ENCODE results near the gene GNPDA2. TPM values are rescaled to one million over a fixed set of nuclear protein-coding genes. Genes with fewer than 3 reads are reported as not detected.

GNPDA2 gene
- total RNA-seq, 4 donors from 2014 or later = 19.3 to 45.5 (median 31.7) TPM

DNA sequence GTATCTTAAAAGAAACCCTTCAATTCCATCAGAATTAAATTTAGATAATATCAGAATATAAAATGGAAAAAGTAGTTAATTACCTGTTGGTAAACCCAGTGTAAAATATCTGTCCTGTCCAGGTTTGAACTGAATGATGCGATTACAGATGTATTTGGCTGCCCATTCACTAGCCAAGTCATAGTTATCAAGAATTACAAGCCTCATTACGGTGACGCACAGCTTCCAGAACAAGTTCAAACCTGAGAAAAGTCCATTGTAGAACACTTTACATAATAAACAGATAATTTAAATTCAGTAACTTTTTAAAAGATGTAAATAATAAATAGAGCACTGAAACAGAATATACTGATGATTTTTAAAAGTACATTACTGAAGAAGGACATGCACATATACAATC, 4.4 kb downstream of the GNPDA2 start:
- no peak for ATAC-seq
- 95 to 96% methylated on average over 3 of the region's 3 CpGs for WGBS, 2 donors (ENCODE audit: low coverage in 1 of 2)

DNA sequence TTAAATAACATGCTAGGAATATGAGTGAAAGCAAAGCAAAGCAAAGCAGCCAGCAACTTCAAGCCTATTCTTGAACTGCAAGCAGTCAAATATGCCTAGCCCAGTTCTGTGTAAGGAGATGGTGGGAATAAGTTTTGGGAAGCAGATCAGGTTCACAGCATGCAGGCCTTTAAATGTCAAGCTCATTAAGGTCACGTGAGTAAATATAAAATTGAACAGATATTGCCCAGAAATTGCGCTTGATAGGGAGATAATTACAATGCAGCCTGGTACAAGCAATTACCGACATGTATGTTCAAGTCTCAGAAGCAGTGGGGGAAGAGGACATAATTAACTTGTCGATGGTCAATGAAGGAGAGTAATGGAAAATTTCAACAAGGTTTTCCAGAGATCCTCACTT, 6.0 kb downstream of the GNPDA2 start:
- no peaks in the 10 kb centered on the region for H3K27me3 ChIP-seq
- WGBS, 2 donors (ENCODE audit: low coverage in 1 of 2) = 82 to 91% methylated on average over 4 of the region's 4 CpGs
- TF ChIP-seq EP300 (IDR thresholded peaks at IDR 0.05) (no peak), POLR2A (IDR thresholded peaks at IDR 0.05) (no peak), POLR2AphosphoS5 (IDR thresholded peaks at IDR 0.05) (no peak)
- TF ChIP-seq, protein P1, sequence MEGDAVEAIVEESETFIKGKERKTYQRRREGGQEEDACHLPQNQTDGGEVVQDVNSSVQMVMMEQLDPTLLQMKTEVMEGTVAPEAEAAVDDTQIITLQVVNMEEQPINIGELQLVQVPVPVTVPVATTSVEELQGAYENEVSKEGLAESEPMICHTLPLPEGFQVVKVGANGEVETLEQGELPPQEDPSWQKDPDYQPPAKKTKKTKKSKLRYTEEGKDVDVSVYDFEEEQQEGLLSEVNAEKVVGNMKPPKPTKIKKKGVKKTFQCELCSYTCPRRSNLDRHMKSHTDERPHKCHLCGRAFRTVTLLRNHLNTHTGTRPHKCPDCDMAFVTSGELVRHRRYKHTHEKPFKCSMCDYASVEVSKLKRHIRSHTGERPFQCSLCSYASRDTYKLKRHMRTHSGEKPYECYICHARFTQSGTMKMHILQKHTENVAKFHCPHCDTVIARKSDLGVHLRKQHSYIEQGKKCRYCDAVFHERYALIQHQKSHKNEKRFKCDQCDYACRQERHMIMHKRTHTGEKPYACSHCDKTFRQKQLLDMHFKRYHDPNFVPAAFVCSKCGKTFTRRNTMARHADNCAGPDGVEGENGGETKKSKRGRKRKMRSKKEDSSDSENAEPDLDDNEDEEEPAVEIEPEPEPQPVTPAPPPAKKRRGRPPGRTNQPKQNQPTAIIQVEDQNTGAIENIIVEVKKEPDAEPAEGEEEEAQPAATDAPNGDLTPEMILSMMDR (IDR thresholded peaks at IDR 0.05) = no peak
- no peaks in the 10 kb centered on the region for H3K9me3 ChIP-seq
- H3K4me3 ChIP-seq = no peak overlapping the region
- H3K4me1 ChIP-seq = peaks cover 0 to 45% (median 6%) of the 10 kb centered on the region in 3 donors
- no peak overlapping the region for H3K27ac ChIP-seq
- H3K36me3 ChIP-seq = no peaks in the 10 kb centered on the region
- ATAC-seq = no peak

More for the DNA sequence above, 4.4 kb downstream of the GNPDA2 start:
- TF ChIP-seq POLR2A (IDR thresholded peaks at IDR 0.05) (no peak), EP300 (IDR thresholded peaks at IDR 0.05) (no peak)
- TF ChIP-seq, protein P1 (IDR thresholded peaks at IDR 0.05) = no peak
- H3K9me3 ChIP-seq = no peaks in the 10 kb centered on the region
- H3K4me1 ChIP-seq = peaks cover 0 to 51% (median 6%) of the 10 kb centered on the region in 3 donors
- H3K27ac ChIP-seq = no peak overlapping the region
- no peaks in the 10 kb centered on the region for H3K27me3 ChIP-seq
- H3K4me3 ChIP-seq = no peak overlapping the region
- H3K36me3 ChIP-seq = no peaks in the 10 kb centered on the region

DNA sequence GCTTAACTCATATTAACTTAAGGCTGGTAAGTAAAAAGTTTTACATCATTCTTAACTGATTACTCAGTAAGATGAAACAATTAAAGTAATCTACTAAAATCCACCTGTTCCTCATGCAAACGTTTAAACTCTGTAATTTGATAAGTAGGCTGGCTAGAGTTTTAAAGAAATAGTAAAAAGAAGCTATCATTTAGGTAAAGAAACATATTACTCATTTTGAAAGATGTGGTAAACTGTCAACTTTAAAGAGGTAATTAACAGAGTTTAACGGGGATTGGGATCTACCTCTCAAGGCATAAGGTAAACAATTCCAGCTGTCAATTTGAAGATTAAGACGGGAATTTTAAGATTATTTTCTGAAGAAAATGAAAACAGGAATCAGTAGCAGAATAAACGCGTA, 9.8 kb downstream of the GNPDA2 start:
- peaks cover 0 to 26% (median 6%) of the 10 kb centered on the region in 3 donors for H3K4me1 ChIP-seq
- no peak overlapping the region for H3K4me3 ChIP-seq
- 57 to 61% methylated on average over 5 of the region's 5 CpGs for WGBS, 2 donors (ENCODE audit: low coverage in 1 of 2)
- TF ChIP-seq POLR2A (IDR thresholded peaks at IDR 0.05) (no peak), POLR2AphosphoS5 (IDR thresholded peaks at IDR 0.05) (no peak), EP300 (IDR thresholded peaks at IDR 0.05) (no peak)
- TF ChIP-seq, protein P1 (IDR thresholded peaks at IDR 0.05) = no peak
- no peaks in the 10 kb centered on the region for H3K27me3 ChIP-seq
- no peak overlapping the region for H3K27ac ChIP-seq
- H3K36me3 ChIP-seq = peaks cover 0 to 20% of the 10 kb centered on the region in 2 donors
- H3K9me3 ChIP-seq = no peaks in the 10 kb centered on the region
- ATAC-seq = no peak

DNA sequence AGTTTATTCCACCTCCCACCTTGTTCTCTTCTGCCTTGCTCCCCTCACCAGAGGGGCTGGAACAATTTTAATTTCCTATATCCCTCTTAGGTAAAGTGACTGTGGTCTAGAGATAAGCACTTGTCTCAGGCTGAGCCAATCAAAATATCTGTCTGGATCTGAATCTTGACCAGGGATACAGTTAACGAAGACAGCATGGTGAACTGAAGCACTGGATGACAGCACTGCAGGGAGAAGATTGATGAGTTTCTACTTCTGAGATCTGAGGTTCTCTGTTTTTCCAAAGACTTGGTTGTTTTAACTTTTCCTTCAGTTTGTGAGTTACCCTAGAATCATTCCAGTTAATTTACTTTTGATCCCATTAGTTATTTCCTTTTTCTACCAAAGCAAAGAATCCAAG, 13.2 kb downstream of the GNPDA2 start:
- 82 to 100% methylated on average over 1 of the region's 1 CpG for WGBS, 2 donors (ENCODE audit: low coverage in 1 of 2)
- no peak for TF ChIP-seq POLR2A (IDR thresholded peaks at IDR 0.05)
- no peak for TF ChIP-seq EP300 (IDR thresholded peaks at IDR 0.05)
- no peak for TF ChIP-seq POLR2AphosphoS5 (IDR thresholded peaks at IDR 0.05)
- TF ChIP-seq, protein P1 (IDR thresholded peaks at IDR 0.05) = no peak

DNA sequence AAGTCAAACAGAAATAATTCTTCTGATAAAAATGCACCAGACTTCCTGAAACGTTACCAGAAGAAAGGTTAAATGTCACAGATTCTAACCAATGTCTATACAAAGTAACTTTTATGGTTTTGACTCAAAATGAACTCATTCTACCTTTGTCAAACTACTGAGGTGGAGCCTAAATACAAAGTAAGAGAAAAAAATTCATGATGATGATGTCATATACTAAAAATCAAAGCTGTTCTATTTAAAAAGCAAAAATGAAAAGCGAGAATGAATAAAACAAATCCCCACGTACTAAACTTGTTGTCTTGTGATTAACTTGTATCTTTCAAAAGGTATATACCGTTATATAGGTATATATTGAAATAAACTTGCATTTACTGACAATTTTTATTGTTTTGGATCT, 21.7 kb downstream of the GNPDA2 start:
- WGBS, 2 donors (ENCODE audit: low coverage in 1 of 2) = 78 to 85% methylated on average over 4 of the region's 4 CpGs
- Histone ChIP-seq H3K27me3 (no peaks in the 10 kb centered on the region), H3K4me1 (no peaks in the 10 kb centered on the region), H3K36me3 (peaks cover 3 to 74% of the 10 kb centered on the region in 2 donors), H3K4me3 (no peak overlapping the region), H3K27ac (no peak overlapping the region), H3K9me3 (no peaks in the 10 kb centered on the region)
- no peak for TF ChIP-seq EP300 (IDR thresholded peaks at IDR 0.05)
- no peak for ATAC-seq

More for the DNA sequence above, 13.2 kb downstream of the GNPDA2 start:
- Histone ChIP-seq H3K27me3 (no peaks in the 10 kb centered on the region), H3K4me1 (peaks cover 0 to 18% (median 3%) of the 10 kb centered on the region in 3 donors), H3K4me3 (no peak overlapping the region), H3K27ac (no peak overlapping the region), H3K9me3 (no peaks in the 10 kb centered on the region), H3K36me3 (peaks cover 0 to 30% of the 10 kb centered on the region in 2 donors)
- no peak for ATAC-seq
